ENCODE measurements around the gene NSD2.

The NSD2 gene

GRCh38 chr4:1945912-1946311 is 74.7 kb downstream of the NSD2 start:
- no peak for DNase-seq

- DNase-seq: no peak
These were observed 77.0 kb downstream of the NSD2 start for GRCh38 chr4:1948232-1948631.

GRCh38 chr4:1948892-1949436 is 77.8 kb downstream of the NSD2 start:
- DNase-seq: no peak

- DNase-seq: no peak
These were observed 79.2 kb downstream of the NSD2 start for GRCh38 chr4:1950369-1950768.

- DNase-seq: no peak
These were observed 81.0 kb downstream of the NSD2 start for GRCh38 chr4:1952058-1952700.

GRCh38 chr4:1952719-1953118 is 81.5 kb downstream of the NSD2 start:
- no peak for DNase-seq

GRCh38 chr4:1953335-1953734 is 82.1 kb downstream of the NSD2 start:
- no peak for DNase-seq

- no peak for DNase-seq
These were observed 85.4 kb downstream of the NSD2 start for GRCh38 chr4:1956631-1957030.

- no peak for DNase-seq
These were observed 87.3 kb downstream of the NSD2 start for GRCh38 chr4:1958276-1959103.

- no peak for DNase-seq
These were observed 87.9 kb downstream of the NSD2 start for GRCh38 chr4:1959104-1959384.

GRCh38 chr4:1960170-1960825 is 89.1 kb downstream of the NSD2 start:
- no peak for DNase-seq

GRCh38 chr4:1961038-1961437 is 89.8 kb downstream of the NSD2 start:
- no peak for DNase-seq

GRCh38 chr4:1961563-1961962 is 90.4 kb downstream of the NSD2 start:
- DNase-seq: no peak

GRCh38 chr4:1962980-1963379 is 91.8 kb downstream of the NSD2 start:
- DNase-seq: no peak

- no peak for DNase-seq
These were observed 93.2 kb downstream of the NSD2 start for GRCh38 chr4:1964443-1964842.

GRCh38 chr4:1964971-1965370 is 93.8 kb downstream of the NSD2 start:
- no peak for DNase-seq

- no peak for DNase-seq
These were observed 96.4 kb downstream of the NSD2 start for GRCh38 chr4:1967512-1968149.

GRCh38 chr4:1968686-1969295 is 97.6 kb downstream of the NSD2 start:
- DNase-seq: no peak

GRCh38 chr4:1969928-1970723 is 98.9 kb downstream of the NSD2 start:
- no peak for DNase-seq

- DNase-seq: no peak
These were observed 99.7 kb downstream of the NSD2 start for GRCh38 chr4:1970926-1971325.

- no peak for DNase-seq
These were observed 100.4 kb downstream of the NSD2 start for GRCh38 chr4:1971456-1972200.

Data from inflammatory macrophage treated with lipopolysaccharide for 4 hours (primary cell).